H1 (cell line): Measurements from ENCODE around the gene GABRP.

ENCODE experiments used
- CHD2 ChIP-seq: IDR thresholded peaks from 2 replicates; pipeline ENCODE4 v1.6.1; 2012; ENCODE audit warnings: low read length, improper control_type of control experiment
- HDAC6 ChIP-seq: IDR thresholded peaks from one replicate; pipeline ENCODE4 v1.7.1; 2012; ENCODE audit warnings: low read depth, mild to moderate bottlenecking, inconsistent platforms, low read length, moderate library complexity
- JUND ChIP-seq: IDR thresholded peaks from 2 replicates; pipeline ENCODE4 v1.6.1; 2011; ENCODE audit warnings: mild to moderate bottlenecking, improper control_type of control experiment, low read length
- KDM1A ChIP-seq: fragments of 200-600, 300-600 bp; sonication (generic); IDR thresholded peaks from 2 replicates; pipeline ENCODE4 v1.7.1; 2016; ENCODE audit warnings: mild to moderate bottlenecking, low read length, borderline replicate concordance
- KDM4A ChIP-seq: IDR thresholded peaks from one replicate; pipeline ENCODE4 v1.7.1; 2012; ENCODE audit warnings: low read depth, mild to moderate bottlenecking, moderate library complexity, low read length, inconsistent platforms; ENCODE audit not compliant: severe bottlenecking
- POLR2A ChIP-seq, 2 experiments: IDR thresholded peaks; 1 replicate in 1 of 2; 2 replicates in 1 of 2; pipeline ENCODE4 v1.6.1; 2011; ENCODE audit warnings: low read depth in 2 of 2, low read length in 2 of 2, mild to moderate bottlenecking in 2 of 2; ENCODE audit errors: control extremely low read depth in 1 of 2
- POLR2AphosphoS5 ChIP-seq: IDR thresholded peaks from 2 replicates; pipeline ENCODE4 v1.6.1; 2011; ENCODE audit warnings: low read depth, low read length
- TAF1 ChIP-seq: IDR thresholded peaks from 2 replicates; pipeline ENCODE4 v1.6.1; 2011; ENCODE audit warnings: mild to moderate bottlenecking, low read depth, low read length
- TBP ChIP-seq: IDR thresholded peaks from 2 replicates; pipeline ENCODE4 v1.6.1; 2011; ENCODE audit warnings: low read depth, low read length, improper control_type of control experiment
- ZNF274 ChIP-seq: IDR thresholded peaks from 2 replicates; pipeline ENCODE4 v1.7.0; 2012; ENCODE audit warnings: low read length, borderline replicate concordance; ENCODE audit errors: extremely low read depth
- TF ChIP-seq, protein P1 (sequence below), 3 experiments: IDR thresholded peaks; 1 replicate in 2 of 3; 2 replicates in 1 of 3; pipeline versions ENCODE4 v1.5.1 to v1.6.1; 2011; ENCODE audit warnings: low read length in 3 of 3, mild to moderate bottlenecking in 3 of 3, inconsistent platforms in 2 of 3, low read depth in 1 of 3, moderate library complexity in 1 of 3; ENCODE audit not compliant: insufficient read depth in 1 of 3; ENCODE audit errors: control extremely low read depth in 1 of 3
- TF ChIP-seq, protein P2 (sequence below): IDR thresholded peaks from 2 replicates; pipeline ENCODE4 v1.6.1; 2011; ENCODE audit warnings: low read depth, mild to moderate bottlenecking, low read length; ENCODE audit not compliant: insufficient read depth
- TF ChIP-seq, protein P3 (sequence below): IDR thresholded peaks from 2 replicates; pipeline ENCODE4 v1.6.1; 2012; ENCODE audit warnings: inconsistent platforms

DNA sequence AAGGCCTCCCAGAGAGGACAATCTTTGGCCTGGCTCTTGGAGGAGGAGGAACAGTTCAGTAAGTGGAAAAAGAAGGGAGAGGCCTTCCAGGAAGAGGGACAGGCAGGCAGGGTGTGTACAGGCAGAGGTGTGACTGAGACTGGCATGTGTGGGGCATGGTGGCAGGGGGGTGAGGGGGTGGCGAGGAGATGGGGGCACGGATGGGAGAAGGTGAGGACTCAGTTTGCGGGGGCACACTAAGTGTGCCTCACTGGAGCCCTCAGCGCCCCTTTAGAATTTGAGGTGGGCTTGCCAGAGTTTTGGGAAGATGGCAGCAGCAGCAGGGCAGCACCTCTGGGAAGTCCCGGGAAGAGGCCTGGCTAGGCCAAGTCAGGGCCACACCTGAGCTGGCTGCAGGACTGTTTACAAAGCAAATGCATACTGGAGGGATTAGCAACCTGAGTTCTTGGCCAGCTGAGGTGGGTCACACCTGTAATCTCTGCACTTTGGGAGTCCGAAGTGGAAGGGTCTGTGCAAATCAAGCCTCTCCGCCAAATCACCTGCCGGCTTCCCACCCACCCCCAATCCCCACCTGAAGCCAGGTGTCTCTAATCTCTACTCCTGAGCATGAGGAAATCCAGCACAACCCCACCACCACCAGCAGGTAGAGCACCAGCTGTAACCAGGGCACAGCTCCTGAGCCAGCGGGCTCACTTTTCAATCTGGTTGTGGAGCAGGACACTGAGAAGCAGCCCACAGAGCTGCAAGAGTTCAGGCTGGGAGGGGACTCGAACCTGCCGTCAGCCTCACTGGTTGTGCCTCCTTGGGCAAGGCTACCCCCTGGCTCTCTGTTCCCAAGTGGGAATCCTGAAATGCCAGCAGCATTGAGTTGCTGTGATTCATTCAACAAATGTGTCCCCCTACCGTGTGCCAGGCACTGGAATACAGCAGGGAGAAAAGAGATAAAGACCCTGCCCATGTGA is 10.2 kb upstream of the GABRP start:
- TF ChIP-seq HDAC6, result no peak
- TF ChIP-seq, protein P1, sequence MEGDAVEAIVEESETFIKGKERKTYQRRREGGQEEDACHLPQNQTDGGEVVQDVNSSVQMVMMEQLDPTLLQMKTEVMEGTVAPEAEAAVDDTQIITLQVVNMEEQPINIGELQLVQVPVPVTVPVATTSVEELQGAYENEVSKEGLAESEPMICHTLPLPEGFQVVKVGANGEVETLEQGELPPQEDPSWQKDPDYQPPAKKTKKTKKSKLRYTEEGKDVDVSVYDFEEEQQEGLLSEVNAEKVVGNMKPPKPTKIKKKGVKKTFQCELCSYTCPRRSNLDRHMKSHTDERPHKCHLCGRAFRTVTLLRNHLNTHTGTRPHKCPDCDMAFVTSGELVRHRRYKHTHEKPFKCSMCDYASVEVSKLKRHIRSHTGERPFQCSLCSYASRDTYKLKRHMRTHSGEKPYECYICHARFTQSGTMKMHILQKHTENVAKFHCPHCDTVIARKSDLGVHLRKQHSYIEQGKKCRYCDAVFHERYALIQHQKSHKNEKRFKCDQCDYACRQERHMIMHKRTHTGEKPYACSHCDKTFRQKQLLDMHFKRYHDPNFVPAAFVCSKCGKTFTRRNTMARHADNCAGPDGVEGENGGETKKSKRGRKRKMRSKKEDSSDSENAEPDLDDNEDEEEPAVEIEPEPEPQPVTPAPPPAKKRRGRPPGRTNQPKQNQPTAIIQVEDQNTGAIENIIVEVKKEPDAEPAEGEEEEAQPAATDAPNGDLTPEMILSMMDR (IDR thresholded peaks at IDR 0.05; ENCODE audit: control extremely low read depth in 1 of 3, insufficient read depth in 1 of 3, low read depth in 1 of 3, low read length in 3 of 3), result peak in 1 of 3 experiments; percentile 8; a peak in 1 of 4 replicates
- no peak for TF ChIP-seq CHD2
- no peak for TF ChIP-seq POLR2AphosphoS5
- TF ChIP-seq ZNF274, result no peak
- TF ChIP-seq JUND, result no peak
- TF ChIP-seq KDM4A, result no peak
- TF ChIP-seq, protein P2, sequence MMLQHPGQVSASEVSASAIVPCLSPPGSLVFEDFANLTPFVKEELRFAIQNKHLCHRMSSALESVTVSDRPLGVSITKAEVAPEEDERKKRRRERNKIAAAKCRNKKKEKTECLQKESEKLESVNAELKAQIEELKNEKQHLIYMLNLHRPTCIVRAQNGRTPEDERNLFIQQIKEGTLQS, result no peak
- TF ChIP-seq TBP, result no peak
- TF ChIP-seq, protein P3, sequence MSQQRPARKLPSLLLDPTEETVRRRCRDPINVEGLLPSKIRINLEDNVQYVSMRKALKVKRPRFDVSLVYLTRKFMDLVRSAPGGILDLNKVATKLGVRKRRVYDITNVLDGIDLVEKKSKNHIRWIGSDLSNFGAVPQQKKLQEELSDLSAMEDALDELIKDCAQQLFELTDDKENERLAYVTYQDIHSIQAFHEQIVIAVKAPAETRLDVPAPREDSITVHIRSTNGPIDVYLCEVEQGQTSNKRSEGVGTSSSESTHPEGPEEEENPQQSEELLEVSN, result no peak
- TF ChIP-seq TAF1, result 0 out of 2 replicates have a peak, but pooled peaks have one; percentile 13
- no peak; the same call in 1 of the 2 replicates for TF ChIP-seq KDM1A
- no peak for TF ChIP-seq POLR2A (IDR thresholded peaks at IDR 0.05; ENCODE audit: control extremely low read depth in 1 of 2, low read depth in 2 of 2, low read length in 2 of 2)
